ENCODE data around the gene LGALS3BP.

- TF ChIP-seq EP300 (IDR thresholded peaks at IDR 0.05) (no peak), CTCF (IDR thresholded peaks at IDR 0.05) (no peak), POLR2AphosphoS5 (IDR thresholded peaks at IDR 0.05) (no peak)
These were observed 19.5 kb upstream of the LGALS3BP start for GRCh38 chr17:78999056-78999768.

Data from sigmoid colon (tissue), 4 donors.